Breast epithelium (tissue), 4 donors: Measurements from ENCODE around the gene CDH4. TPM values are rescaled to one million over a fixed set of nuclear protein-coding genes. Genes with fewer than 3 reads are reported as not detected.

Source experiments
- DNase-seq, 2 donors: peaks; one replicate each; pipeline ENCODE4 v3.0.0-alpha.2; 2019; ENCODE audit warnings: low spot score in 2 of 2
- H3K27ac ChIP-seq, 2 donors: fragments of 200-600 bp; sonication (generic) in 1 of 2; one replicate each; pipeline ENCODE4 v1.5.1; 2016 to 2019; ENCODE audit warnings: mild to moderate bottlenecking in 1 of 2
- H3K27me3 ChIP-seq, 2 donors: fragments of 200-600 bp; sonication (generic) in 1 of 2; one replicate each; pipeline versions ENCODE4 v1.5.1 to v1.6.0; 2017 to 2019; ENCODE audit warnings: control low read depth in 1 of 2, mild to moderate bottlenecking in 1 of 2
- H3K36me3 ChIP-seq: fragments of 200-600 bp; one replicate; pipeline ENCODE4 v1.5.1; 2019
- H3K4me1 ChIP-seq, 2 donors: fragments of 200-600 bp; sonication (generic); one replicate each; pipeline ENCODE4 v1.5.1; 2016 to 2019; ENCODE audit warnings: control low read depth in 1 of 2
- H3K4me3 ChIP-seq, 3 donors: fragments of 200-600 bp; sonication (generic); 1 replicate in 2 of 3; 2 replicates in 1 of 3; pipeline ENCODE4 v1.5.1; 2016 to 2019; ENCODE audit warnings: mild to moderate bottlenecking in 3 of 3, moderate library complexity in 2 of 3
- H3K9me3 ChIP-seq, 2 donors: fragments of 200-600 bp; sonication (generic) in 1 of 2; one replicate each; pipeline ENCODE4 v1.5.1; 2016 to 2019; ENCODE audit warnings: control low read depth in 1 of 2
- POLR2A ChIP-seq: fragments of 450-650 bp; IDR thresholded peaks from one replicate; pipeline ENCODE4 v1.6.1; 2016; ENCODE audit warnings: antibody characterized with exemption, mild to moderate bottlenecking, moderate library complexity
- POLR2AphosphoS5 ChIP-seq, 3 donors: sonication (generic); formaldehyde crosslinking; IDR thresholded peaks; one replicate each; pipeline ENCODE4 v1.6.1; 2017; ENCODE audit warnings: antibody characterized with exemption in 3 of 3
- intact Hi-C: fragments of 100-400 bp; cut with DNase I; formaldehyde crosslinking; loops from one replicate; pipeline ENCODE4 v1.15.1; 2023; ENCODE audit warnings: low total_unique reads
- total RNA-seq, 3 donors: library from RNA; depleted of rRNA; stranded (reverse); fragments of >200 nt; gene quantifications; one replicate each; pipeline ENCODE4 v1.1.0, GENCODE V29; 2016
- TF ChIP-seq, protein P1 (sequence below), 3 donors: fragments of 450-650 bp; IDR thresholded peaks; one replicate each; pipeline ENCODE4 v1.5.1; 2016 to 2017; ENCODE audit warnings: antibody characterized with exemption in 3 of 3, mild to moderate bottlenecking in 3 of 3, moderate library complexity in 3 of 3

The CDH4 gene
- total RNA-seq, 3 donors from 2014 or later, result under 0.01 TPM; not detected in 2

DNA sequence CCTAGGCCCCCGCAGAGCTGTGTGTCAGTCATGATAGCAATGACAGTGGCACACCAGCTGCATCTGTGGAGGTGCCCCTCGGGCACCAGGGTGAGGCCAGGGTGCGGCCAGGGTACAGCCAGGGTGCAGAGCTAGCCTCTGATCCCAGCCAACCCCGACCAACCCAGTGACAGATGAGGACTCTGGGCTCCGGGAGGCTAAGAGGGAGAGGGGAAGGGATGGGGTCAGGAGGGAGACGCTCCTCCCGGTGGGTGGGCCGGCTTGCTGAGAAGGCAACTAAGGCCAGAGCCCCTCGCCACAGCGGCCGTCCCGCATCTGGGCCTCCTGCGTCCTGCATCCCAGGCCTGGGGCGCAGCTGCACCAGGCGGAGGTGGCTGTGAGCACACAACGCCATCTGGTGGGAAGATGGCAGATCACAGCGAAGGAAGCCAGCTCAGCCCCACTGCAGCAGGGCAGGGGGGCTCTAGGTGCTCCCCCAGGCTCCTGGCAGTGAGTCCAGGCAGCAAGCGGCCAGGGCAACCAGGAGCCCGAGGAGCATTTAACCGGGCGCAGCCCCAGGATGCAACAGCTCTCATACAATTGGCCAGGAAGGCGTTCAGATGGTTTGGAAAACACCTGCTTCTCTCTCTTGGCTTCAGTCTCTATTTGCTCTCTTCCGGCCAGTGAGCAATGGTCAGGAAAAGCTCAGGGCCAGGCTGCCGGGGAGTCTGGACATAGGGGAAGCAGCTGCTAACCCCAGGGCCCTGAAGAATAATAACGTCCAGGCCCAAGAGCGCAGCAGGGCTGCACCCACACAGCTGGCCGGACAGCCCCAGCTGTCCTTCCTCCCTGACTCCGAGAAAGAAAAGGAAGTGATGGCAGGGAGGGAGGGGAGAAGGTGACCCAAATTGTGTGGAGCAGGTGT lies 644.2 kb downstream of the CDH4 start:
- Histone ChIP-seq H3K27ac (no peak overlapping the region), H3K36me3 (no peaks in the 10 kb centered on the region), H3K4me1 (no peaks in the 10 kb centered on the region), H3K9me3 (peaks cover 0 to 9% of the 10 kb centered on the region in 2 donors), H3K27me3 (peaks cover 0 to 32% of the 10 kb centered on the region in 2 donors), H3K4me3 (no peak overlapping the region)
- intact Hi-C loops, result no loop called here
- TF ChIP-seq, protein P1, sequence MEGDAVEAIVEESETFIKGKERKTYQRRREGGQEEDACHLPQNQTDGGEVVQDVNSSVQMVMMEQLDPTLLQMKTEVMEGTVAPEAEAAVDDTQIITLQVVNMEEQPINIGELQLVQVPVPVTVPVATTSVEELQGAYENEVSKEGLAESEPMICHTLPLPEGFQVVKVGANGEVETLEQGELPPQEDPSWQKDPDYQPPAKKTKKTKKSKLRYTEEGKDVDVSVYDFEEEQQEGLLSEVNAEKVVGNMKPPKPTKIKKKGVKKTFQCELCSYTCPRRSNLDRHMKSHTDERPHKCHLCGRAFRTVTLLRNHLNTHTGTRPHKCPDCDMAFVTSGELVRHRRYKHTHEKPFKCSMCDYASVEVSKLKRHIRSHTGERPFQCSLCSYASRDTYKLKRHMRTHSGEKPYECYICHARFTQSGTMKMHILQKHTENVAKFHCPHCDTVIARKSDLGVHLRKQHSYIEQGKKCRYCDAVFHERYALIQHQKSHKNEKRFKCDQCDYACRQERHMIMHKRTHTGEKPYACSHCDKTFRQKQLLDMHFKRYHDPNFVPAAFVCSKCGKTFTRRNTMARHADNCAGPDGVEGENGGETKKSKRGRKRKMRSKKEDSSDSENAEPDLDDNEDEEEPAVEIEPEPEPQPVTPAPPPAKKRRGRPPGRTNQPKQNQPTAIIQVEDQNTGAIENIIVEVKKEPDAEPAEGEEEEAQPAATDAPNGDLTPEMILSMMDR (IDR thresholded peaks at IDR 0.05), result peak in 2 of 3 donors; percentile 39 to 41
- no peak for TF ChIP-seq POLR2AphosphoS5 (IDR thresholded peaks at IDR 0.05)
- no peak for DNase-seq

DNA sequence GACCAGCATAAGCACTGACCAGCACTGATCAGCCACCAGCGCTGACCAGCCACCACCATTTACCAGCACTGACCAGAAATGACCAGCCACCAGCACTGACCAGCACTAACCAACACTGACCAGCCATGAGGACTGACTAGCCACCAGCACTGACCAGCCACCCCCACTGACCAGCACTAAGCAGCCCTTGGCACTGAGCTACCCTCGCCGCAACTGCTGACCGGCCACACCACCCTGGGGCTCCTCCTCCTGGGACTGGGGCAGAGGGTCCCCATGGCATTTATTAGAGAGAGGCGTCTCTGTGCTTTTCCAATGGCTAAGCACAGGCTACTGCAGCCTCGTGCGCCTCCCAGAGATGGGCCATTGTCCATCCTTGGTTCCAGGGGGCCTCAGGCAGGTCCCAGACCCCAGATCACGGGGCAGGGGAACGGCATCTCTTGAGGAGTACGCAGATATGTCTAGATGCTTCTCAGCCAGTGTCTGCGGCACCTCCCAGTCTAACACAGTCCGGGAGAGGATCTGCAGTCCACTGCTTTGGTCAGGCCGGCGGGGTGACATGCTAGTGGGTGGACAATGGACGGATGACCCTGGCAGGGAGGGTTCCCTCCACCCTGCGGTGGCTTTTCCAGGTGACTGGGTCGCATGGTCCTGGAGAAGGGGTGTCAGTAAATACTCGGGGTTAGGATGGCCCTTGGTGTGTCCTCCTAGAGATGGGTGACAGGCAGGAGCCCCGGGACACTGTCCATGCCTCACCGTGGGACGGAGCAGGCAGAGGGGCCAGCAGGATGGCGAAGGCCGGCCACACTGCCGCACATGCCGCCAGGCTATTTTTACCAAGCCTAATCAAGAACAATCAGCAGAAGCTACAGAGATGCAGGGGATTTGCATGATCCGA lies 645.6 kb downstream of the CDH4 start:
- DNase-seq, result no peak
- H3K27me3 ChIP-seq, result peaks cover 0 to 32% of the 10 kb centered on the region in 2 donors
- H3K4me3 ChIP-seq, result no peak overlapping the region

GRCh38 chr20:61898405-61898804 lies 646.3 kb downstream of the CDH4 start:
- Histone ChIP-seq H3K4me1 (no peaks in the 10 kb centered on the region), H3K36me3 (no peaks in the 10 kb centered on the region), H3K27me3 (peaks cover 0 to 32% of the 10 kb centered on the region in 2 donors), H3K27ac (no peak overlapping the region), H3K9me3 (no peaks in the 10 kb centered on the region), H3K4me3 (no peak overlapping the region)
- no peak for TF ChIP-seq POLR2AphosphoS5 (IDR thresholded peaks at IDR 0.05)
- no peak for DNase-seq
- intact Hi-C loops, result no loop called here

More for the DNA sequence above, 645.6 kb downstream of the CDH4 start:
- TF ChIP-seq POLR2A (no peak), POLR2AphosphoS5 (IDR thresholded peaks at IDR 0.05) (no peak)
- TF ChIP-seq, protein P1 (IDR thresholded peaks at IDR 0.05), result no peak
- Histone ChIP-seq H3K9me3 (no peaks in the 10 kb centered on the region), H3K27ac (no peak overlapping the region), H3K36me3 (no peaks in the 10 kb centered on the region), H3K4me1 (no peaks in the 10 kb centered on the region)
- intact Hi-C loops, result no loop called here

DNA sequence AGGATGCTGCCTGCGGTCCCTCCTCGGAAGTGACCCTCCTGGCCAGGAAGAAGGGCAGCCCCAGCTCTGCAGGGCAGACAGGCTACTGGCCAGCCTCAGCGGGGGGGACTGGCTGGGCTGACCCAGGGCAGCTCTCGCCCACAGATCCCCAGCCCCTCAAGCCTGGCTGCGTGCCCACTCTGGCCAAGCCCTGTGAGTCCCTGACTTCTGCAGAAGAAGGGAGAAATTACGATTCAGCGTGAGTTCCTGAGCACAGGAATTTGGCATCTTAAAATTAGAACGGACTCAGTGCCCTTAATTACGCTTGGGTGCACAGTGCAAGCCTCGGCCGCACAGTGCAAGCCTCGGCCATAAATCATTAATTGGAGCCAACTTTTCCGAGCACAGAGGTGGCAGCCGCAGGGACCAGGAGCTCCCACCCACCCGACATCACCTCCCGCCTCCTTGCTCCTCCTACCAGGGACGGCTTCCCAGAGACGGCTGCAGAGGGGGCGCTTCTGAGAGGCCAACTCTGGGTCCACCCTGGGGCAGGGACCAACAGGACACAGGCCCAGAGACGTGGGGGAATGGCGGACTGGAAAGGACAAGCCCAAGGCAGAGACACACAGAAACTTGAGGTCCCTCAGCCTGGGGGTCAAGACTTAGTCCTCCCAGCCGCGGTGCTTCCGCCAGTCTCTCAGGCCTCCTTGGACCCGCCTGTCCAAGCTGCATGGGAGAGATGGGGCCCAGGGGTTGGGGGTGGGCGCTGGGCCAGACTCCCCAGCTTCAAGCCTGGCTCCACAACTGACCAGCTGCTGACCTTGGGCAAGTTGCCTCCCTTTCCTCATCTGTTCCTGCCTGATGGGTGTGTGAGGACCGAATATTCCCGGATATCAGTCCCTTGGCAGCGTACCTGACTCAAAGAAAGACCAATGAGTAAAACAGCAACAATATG lies 648.2 kb downstream of the CDH4 start:
- H3K4me1 ChIP-seq, result no peaks in the 10 kb centered on the region
- H3K27ac ChIP-seq, result no peak overlapping the region
- H3K36me3 ChIP-seq, result no peaks in the 10 kb centered on the region
- no peak for DNase-seq
- intact Hi-C loops, result no loop called here
- TF ChIP-seq POLR2AphosphoS5 (IDR thresholded peaks at IDR 0.05), result no peak
- TF ChIP-seq, protein P1 (IDR thresholded peaks at IDR 0.05), result no peak
- TF ChIP-seq POLR2A, result no peak
- H3K27me3 ChIP-seq, result peaks cover 0 to 38% of the 10 kb centered on the region in 2 donors
- H3K4me3 ChIP-seq, result no peak overlapping the region
- H3K9me3 ChIP-seq, result no peaks in the 10 kb centered on the region

GRCh38 chr20:61900945-61901293 lies 648.9 kb downstream of the CDH4 start:
- H3K36me3 ChIP-seq, result no peaks in the 10 kb centered on the region
- no peak for TF ChIP-seq POLR2A
- TF ChIP-seq, protein P1 (IDR thresholded peaks at IDR 0.05), result no peak
- TF ChIP-seq POLR2AphosphoS5 (IDR thresholded peaks at IDR 0.05), result no peak
- H3K4me1 ChIP-seq, result no peaks in the 10 kb centered on the region
- peaks cover 0 to 33% of the 10 kb centered on the region in 2 donors for H3K27me3 ChIP-seq
- no peaks in the 10 kb centered on the region for H3K9me3 ChIP-seq
- DNase-seq, result no peak
- no peak overlapping the region for H3K4me3 ChIP-seq
- no peak overlapping the region for H3K27ac ChIP-seq
- intact Hi-C loops, result no loop called here
